Measurements from ENCODE around the gene SNX9.
"Not testable (repeated sequence)": the region's sequence is repeated elsewhere in the genome, so short reads cannot be mapped to it uniquely, and the experiment has no call there.

GRCh38 chr6:157972177-157972576 is 149.1 kb downstream of the SNX9 start:
- TF ChIP-seq CTCF (conservative IDR thresholded peaks at IDR 0.05; ENCODE audit: low read length); EZH2phosphoT487 (IDR thresholded peaks at IDR 0.05; ENCODE audit: borderline replicate concordance): not testable (repeated sequence)
